HT1080 (cell line): Measurements from ENCODE around the gene CMTM7. TPM values are rescaled to one million over a fixed set of nuclear protein-coding genes. Genes with fewer than 3 reads are reported as not detected.
A peak's percentile ranks its signal among the peaks of the same experiment; 100 is the strongest.

Experiments
- DNase-seq: peaks from one replicate; pipeline ENCODE4 v3.0.0-alpha.2; 2015; ENCODE audit warnings: low read depth
- total RNA-seq: library from RNA; depleted of rRNA; stranded (reverse); fragments of >200 nt; shearing (Covaris generic); gene quantifications from 2 replicates; pipeline ENCODE4 v1.2.3, GENCODE V29; 2014

The CMTM7 gene
- total RNA-seq, 1 experiment from 2014 or later, result 57.9 TPM

- DNase-seq, result no peak
These were observed 92.8 kb downstream of the CMTM7 start for GRCh38 chr3:32484436-32484835.

DNA sequence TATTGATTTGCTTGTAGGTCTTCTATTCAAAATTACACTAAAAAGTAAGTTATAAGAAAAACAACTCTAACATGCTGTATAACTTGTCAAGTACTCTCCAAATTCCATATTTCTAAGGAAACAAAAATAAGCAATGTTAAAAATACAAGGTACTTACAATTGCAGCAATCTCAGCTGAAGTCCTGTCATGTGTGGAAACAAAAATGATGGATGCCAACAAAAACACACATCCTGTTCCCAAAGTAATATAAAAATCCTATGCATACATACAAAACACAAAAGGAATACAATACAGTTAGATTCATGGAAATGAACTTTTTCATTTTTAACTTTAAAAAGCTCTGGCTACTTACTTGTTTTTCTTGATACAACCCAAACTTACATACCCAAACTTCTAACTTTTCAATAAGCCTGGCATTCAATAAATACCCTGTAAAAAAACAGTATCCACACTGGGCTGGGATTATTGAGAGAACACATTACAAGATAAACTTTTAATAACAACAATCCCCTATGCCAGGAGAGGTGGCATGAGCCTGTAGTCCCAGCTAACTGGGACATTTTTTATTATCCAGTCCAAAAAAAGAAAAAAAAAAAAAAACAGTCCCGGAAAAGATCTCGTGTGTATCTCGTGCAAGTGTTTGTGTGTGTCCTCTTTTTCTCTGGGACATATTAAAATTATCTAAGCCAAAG is 96.3 kb downstream of the CMTM7 start:
- no peak for DNase-seq

DNA sequence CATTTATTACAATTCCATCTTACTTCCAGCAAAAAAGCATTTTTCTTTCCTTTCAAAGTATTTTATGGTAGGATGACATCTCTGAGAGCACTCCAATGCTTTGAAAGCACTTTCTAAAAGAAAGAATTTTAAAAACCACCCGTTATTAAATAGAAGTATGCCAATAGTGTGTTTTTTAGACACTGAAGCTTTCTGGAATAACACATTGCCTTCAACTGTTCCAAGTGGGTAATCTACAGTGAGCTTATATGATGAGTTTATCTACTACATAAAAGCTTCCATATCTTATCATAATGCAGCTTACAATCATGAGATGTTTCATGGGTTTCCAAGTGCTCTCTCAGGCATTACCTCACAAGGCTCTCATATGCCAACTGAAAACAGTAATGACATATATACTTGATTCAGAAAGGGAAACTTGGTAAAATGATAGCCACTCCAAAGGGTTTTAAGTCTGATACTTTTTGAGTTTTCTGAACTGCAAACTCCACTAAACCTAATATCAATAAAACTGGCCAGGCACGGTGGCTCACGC is 96.9 kb downstream of the CMTM7 start:
- no peak for DNase-seq

DNA sequence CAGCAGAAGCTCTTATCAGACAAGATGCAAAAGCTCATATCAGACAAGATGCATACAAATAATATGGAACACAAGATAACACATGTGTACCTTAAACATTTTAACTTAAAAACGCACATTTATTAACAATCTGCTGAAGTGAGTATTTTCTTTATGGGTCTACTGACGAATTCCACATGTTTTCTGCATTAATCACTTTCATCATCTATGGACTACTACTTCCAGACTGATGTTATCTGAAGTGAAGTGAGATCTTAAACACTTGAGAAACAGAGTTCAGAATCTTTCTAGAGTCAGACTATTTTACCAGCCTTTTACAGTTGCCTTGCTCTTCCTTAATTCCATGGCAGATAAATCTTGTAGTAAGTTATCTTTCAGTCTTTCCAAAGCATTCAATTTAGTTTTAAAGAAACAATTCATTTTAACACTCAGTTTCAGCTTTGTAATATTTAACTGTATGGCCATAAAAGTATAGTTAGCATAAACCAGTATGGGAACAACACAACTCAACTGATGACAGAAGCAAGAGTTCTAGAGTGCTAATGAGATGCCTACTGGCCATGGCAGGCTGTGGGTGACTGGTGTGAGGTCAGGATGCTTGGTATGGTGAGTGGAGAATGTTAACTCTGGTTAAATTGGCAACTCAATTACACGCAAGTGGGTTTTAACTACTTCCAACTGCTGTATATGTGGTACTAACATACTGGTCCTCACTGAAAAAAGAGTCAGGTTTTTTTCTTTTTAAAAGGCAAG is 101.2 kb downstream of the CMTM7 start:
- DNase-seq, result no peak

DNA sequence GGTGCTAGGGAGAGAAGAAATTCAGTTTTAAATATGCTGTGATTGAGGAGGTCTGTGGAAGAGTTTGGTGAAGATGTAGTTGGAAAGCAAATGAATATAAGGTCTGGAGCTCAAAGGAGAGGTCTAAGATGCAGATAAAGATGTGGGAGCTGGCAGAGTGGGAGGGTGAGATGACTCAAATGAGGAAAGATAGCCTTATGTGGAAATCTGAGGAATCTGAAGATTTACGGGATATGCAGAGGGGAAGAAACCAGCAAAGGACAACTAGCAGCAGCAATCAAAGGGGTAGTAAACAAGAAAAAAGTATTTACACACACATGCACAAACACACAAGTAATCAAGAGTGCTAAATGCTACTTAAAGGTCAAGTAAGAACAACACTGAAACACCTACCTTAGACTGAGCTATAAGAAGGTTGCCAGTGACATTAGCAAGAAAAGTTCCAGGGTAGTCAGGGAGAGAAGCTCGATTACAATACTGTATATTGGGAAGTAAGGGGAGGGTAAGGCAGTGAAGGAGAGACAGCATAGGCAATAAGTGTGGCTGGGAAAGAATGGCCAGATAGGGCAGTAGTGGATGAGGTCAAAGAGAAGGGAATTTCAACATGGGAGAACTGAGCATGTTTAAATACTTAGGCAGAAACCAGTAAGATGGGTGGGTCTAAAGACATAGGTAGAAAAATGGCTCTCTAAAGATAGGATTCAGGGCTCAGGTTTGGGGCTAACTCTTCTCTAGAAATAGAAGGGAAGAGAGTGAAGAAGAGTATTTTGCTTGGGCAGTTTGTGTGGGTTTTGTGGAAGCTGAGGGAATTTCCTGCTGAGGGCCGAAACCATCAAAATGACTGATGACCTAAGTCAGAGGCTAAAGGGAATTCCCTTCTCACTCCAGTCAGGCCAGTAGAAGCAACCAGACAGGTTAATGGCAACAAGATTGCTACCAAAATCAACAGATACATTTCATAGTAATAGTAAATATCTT is 102.1 kb downstream of the CMTM7 start:
- no peak for DNase-seq

DNA sequence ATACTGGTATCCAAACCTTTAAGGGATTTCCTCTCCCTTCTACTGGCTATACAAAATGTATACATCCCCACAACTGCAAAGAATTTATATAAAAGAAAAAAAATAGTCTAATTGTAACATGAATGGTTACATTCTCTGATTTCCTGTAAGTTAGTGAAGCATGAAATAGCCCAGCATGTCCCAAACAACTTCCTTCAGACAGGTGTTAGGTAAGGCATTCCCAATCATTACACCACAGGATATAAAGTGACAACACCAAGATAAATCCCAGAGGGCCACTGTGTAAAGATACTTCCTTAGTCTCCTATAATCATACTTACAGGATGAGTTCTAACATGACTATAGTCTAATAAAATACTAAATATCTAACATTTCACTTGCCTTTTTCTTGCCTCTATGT is 103.4 kb downstream of the CMTM7 start:
- DNase-seq, result no peak

GRCh38 chr3:32495609-32496008 is 104.0 kb downstream of the CMTM7 start:
- DNase-seq, result no peak

DNA sequence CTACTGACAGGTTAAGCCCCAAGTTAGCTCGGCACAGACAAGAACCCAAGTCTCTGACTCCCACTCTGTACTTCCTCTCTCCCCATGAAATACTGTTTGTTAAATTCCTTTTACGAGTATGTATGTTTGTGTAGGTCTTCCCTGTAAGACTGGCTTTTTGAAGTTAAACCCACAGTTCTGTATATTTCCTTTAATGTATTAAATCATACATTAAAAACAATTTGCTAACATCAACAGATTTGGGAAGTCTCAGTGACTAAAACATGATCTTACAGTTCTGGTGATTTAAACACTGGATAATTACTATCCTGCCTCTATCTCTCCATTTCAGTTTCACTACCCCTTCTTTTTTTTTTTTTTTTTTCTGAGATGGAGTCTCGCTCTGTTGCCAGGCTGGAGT is 106.6 kb downstream of the CMTM7 start:
- no peak for DNase-seq

- DNase-seq, result no peak
These were observed 107.3 kb downstream of the CMTM7 start for GRCh38 chr3:32498992-32499391.

DNA sequence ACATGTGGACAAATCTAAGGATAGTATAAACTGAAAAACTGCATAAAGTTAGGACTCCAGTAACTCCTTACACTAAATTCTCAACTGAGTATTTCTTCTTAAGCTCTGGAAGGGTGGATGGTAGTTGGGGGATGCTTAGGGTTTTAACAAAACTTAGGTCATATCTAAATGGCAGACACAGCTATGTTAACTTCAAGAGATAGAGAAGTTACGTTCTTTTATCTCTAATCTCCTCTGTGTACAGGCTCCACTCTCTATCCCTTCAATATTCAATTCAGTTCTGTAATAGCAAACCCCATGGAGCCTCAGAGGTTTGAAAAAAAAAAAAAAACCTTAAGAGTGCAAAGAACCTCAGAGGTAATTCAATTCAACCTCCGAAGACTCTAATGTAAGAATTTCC is 107.9 kb downstream of the CMTM7 start:
- no peak for DNase-seq

- DNase-seq, result no peak
These were observed 108.6 kb downstream of the CMTM7 start for GRCh38 chr3:32500231-32500630.

DNA sequence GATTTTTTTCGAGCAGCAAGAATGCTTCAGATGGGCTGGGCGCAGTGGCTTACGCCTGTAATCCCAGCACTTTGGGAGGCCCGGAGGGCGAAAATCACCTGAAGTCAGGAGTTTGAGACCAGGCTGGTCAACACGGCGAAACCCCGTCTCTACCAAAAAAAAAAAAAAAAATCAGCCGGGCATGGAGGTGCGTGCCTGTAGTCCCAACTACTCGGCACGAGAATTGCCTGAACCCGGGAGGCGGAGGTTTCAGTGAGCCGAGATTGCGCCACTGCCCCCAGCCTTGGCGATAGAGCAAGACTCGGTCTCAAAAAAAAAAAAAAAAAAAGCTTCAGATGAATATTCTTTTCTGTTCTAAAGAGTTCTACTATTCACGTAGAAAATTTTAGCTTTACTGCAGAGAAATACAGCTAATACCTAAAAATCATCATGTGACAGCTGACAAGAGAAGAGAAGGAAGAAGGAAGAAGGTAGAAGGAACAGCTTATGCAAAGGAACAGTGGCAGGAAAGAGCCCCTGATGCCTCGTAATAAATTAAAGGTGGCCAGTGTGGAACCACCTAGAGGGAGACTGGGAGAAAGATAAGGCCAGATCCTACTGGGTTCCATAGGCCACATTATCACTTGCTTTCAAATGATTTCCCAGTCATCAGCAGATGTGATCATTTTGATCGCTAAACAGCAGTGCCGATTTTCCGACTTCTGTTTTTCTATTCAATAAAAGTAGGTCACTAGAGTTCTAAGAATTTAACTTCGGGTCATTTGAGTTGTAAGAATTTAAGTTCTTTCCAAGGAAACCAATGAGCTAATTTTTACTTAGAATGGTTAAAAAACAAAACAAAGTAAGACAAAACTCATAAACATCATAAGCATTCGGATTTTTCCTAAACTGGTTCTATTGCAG is 109.5 kb downstream of the CMTM7 start:
- no peak for DNase-seq

DNA sequence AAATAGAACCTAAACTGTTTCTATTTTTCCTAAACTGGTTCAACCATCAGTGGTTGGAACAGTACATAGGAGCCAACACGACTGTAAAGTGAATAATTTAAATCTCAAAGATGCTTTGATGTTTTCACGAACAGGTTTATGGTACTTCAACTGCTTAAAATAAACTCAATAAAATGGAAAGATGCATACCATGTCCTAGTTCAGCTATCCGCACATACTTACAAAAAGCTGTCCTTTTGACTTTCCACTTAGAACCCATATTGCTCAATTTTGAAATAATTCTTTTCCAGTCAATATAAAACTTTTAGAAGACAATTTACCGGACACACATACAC is 110.1 kb downstream of the CMTM7 start:
- DNase-seq, result no peak

DNA sequence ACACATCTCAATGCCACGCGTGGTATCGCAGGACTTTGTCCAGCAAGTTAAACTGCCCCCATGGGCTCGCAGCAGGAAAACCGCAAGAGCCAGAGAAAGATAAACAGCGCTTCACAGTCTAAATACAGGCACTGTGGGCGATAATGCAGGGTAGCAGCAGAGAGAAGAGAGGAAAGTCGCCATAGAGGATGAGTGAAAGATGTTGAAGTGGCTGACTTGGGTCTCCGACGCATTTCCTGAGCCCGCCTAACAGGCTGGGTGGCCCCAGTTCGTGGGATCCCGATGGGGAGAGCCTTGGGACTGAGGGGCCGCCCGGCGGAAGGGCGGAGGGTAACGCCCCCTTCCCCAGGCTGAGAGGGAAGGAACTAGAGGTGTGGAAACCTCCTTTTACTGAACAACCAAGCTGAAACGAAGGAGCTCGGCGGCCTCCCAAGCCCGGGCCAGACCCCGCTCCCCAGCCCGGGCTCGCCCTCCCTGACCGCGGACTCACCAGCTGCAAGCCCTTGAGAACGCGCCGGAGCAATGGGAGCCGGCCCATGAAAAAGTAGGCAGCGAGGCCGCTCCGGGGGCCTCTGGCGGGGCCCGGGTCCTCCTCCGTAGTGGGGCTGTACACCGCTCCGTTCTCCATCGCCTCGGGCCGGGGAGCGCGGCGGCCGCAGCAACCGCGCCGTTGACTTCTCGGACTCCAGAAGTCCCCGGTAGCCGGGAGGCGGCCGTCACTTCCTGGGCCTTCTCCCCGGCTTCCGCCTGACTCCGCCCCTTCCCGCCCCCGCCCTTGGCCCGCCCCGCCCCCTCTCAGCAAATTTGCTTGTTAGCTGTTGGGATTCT is 110.7 kb downstream of the CMTM7 start, which contains the start of gene CMTM6:
Gene CMTM6 (minus strand): TSS at position 735 of the 828 bp plus-strand sequence. CDS start 107 bp downstream, at position 628.
- DNase-seq, result peak; percentile 71

DNA sequence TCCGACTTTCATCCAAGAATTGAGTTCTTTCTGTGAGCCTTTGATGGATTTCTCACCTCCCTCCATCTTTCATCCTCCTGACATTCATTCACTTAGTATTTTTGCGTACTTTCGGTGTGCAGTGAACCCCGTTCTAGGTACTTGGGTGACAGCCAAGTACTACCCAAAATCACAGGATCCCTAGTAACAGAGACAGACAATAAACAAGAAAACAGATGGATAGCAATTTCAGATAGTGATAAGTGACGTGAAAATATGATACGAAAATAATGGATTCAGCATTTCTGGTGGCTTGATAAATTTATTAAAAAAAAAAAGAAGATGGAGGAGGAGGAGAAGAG is 111.3 kb downstream of the CMTM7 start:
- no peak for DNase-seq
